ENCODE measurements around the gene RPS6KA3. TPM values are rescaled to one million over a fixed set of nuclear protein-coding genes. Genes with fewer than 3 reads are reported as not detected.

Gene RPS6KA3
- total and polyA plus RNA-seq, 2 of the 8 experiments (the other 6 are each of a cell fraction or from before 2014, with no cell fraction given) = 7.1 to 13.0 TPM

- TF ChIP-seq CBX8 (IDR thresholded peaks at IDR 0.05; ENCODE audit: borderline replicate concordance, low read depth, low read length) (no peak), CHD1 (IDR thresholded peaks at IDR 0.05; ENCODE audit: low read depth, low read length) (no peak), PHF8 (conservative IDR thresholded peaks at IDR 0.05; ENCODE audit: low read depth, low read length) (no peak), FOSL1 (IDR thresholded peaks at IDR 0.05; ENCODE audit: insufficient read depth, low read depth, low read length) (no peak), ATF2 (IDR thresholded peaks at IDR 0.05; ENCODE audit: low read length) (no peak), TAF7 (optimal IDR thresholded peaks at IDR 0.05; ENCODE audit: borderline replicate concordance, low read depth, low read length) (no peak), POLR2AphosphoS5 (IDR thresholded peaks at IDR 0.05; ENCODE audit: low read depth, low read length) (no peak)
- H3K27ac ChIP-seq (ENCODE audit: low read depth, low read length) = no peak overlapping the region
- no peaks in the 10 kb centered on the region for H3K36me3 ChIP-seq (ENCODE audit: control insufficient read depth in 2 of 4, insufficient read depth in 4 of 4, low read length in 3 of 4)
- 91% methylated on average over 13 of the region's 14 CpGs; no CpG with 5 or more reads in 1 of the 2 experiments for WGBS, 2 experiments (ENCODE audit: extremely low coverage in 1 of 2, insufficient coverage in 1 of 2, insufficient read length in 1 of 2, insufficient replicate concordance in 2 of 2, low coverage in 1 of 2, low lambda C conversion rate in 2 of 2, missing lambda C conversion rate in 1 of 2)
- H2BK20ac ChIP-seq (ENCODE audit: low read length) = no peak overlapping the region
- no peak overlapping the region for H3K9ac ChIP-seq (replicated peaks in 1 of 4; ENCODE audit: extremely low read depth in 1 of 4, low read depth in 3 of 4, low read length in 3 of 4)
- no peak overlapping the region for H3K23ac ChIP-seq (ENCODE audit: insufficient read length)
- no peak overlapping the region for H3K4me2 ChIP-seq (ENCODE audit: insufficient read depth in 1 of 2, low read depth in 2 of 2, low read length in 2 of 2)
- no peak overlapping the region for H2BK15ac ChIP-seq (ENCODE audit: low read length)
- H3K9me3 ChIP-seq (ENCODE audit: insufficient read depth in 2 of 2, low read depth in 1 of 2, low read length in 1 of 2) = peaks cover 0 to 3% of the 10 kb centered on the region in 2 experiments; a peak in 1 of 4 replicates
- no peak overlapping the region for H2BK5ac ChIP-seq (ENCODE audit: low read depth, low read length)
- no peak overlapping the region for H3K14ac ChIP-seq (ENCODE audit: insufficient read length)
- no peak overlapping the region for H3K4me3 ChIP-seq (ENCODE audit: extremely low read depth in 1 of 4, insufficient read depth in 2 of 4, low read depth in 3 of 4, low read length in 4 of 4)
- H2AFZ ChIP-seq (ENCODE audit: low read length) = no peak overlapping the region
- H4K8ac ChIP-seq (ENCODE audit: extremely low read depth, insufficient read depth, low read length) = no peak overlapping the region
- H3K18ac ChIP-seq (ENCODE audit: extremely low read depth, low read length) = no peak overlapping the region
- no peak overlapping the region for H2AK5ac ChIP-seq (ENCODE audit: low read depth, low read length)
- no peak overlapping the region for H2BK120ac ChIP-seq (replicated peaks; ENCODE audit: low read depth, low read length)
- 0 out of 7 replicates have a peak, but pooled peaks cover 0 to 3% (median 0%) of the 10 kb centered on the region in 4 experiments for H3K4me1 ChIP-seq (replicated peaks in 1 of 4; ENCODE audit: control insufficient read depth in 3 of 4, insufficient read depth in 4 of 4, low read length in 3 of 4)
- ChIA-PET CTCF (ENCODE audit: partially characterized antibody) (no interaction called here), POLR2A (ENCODE audit: partially characterized antibody) (interaction anchor here (0.7 to 1.1 kb wide), 2 partner anchors 11 to 77 kb away, joined by 3 to 4 read pairs; no protein-coding TSS in a partner anchor)
- peaks cover 3 to 19% (median 16%) of the 10 kb centered on the region in 4 experiments for H3K27me3 ChIP-seq (replicated peaks in 1 of 4; ENCODE audit: control insufficient read depth in 3 of 4, extremely low read depth in 1 of 4, insufficient read depth in 3 of 4, low read length in 3 of 4)
- H3K79me1 ChIP-seq (ENCODE audit: low read depth, low read length) = peaks cover 2% of the 10 kb centered on the region; the same call in 1 of the 2 replicates
- FAIRE-seq (no peak), DNase-seq (ENCODE audit: low read depth in 1 of 2, low spot score in 2 of 2) (no peak)
- no peak overlapping the region for H3K4ac ChIP-seq (replicated peaks; ENCODE audit: insufficient read length, low read depth, low read length)
- H2BK12ac ChIP-seq (ENCODE audit: low read depth, low read length) = no peak overlapping the region
- no peak overlapping the region for H4K91ac ChIP-seq (replicated peaks; ENCODE audit: insufficient read length, low read length)
- no peaks in the 10 kb centered on the region for H3K79me2 ChIP-seq (ENCODE audit: control insufficient read depth in 1 of 2, insufficient read depth in 2 of 2, low read length in 2 of 2)
- no peak overlapping the region for H3K56ac ChIP-seq (replicated peaks; ENCODE audit: insufficient read length, low read depth, low read length)
- peaks cover 3% of the 10 kb centered on the region; the same call in 1 of the 2 replicates for H3K23me2 ChIP-seq (ENCODE audit: low read depth, low read length)
- H4K5ac ChIP-seq (ENCODE audit: insufficient read length, low read depth, low read length) = no peak overlapping the region
- peaks cover 0 to 4% of the 10 kb centered on the region in 2 experiments for H4K20me1 ChIP-seq (replicated peaks in 1 of 2; ENCODE audit: control insufficient read depth in 1 of 2, insufficient read depth in 2 of 2, low read length in 2 of 2)
Measured at GRCh38 chrX:20112022-20112774, 154.5 kb downstream of the RPS6KA3 start.
